Endothelial cell of umbilical vein (primary cell): ENCODE results near the gene TDRD10. TPM values are rescaled to one million over a fixed set of nuclear protein-coding genes. Genes with fewer than 3 reads are reported as not detected.

Experiments
- BruUV-seq: library from RNA; stranded (reverse); fragments of 400-500 nt; replicated peaks from 2 replicates; lab custom pipeline; 2021; lab: Mats Ljungman, UMichigan
- CTCF ChIA-PET: fragments of 300-600, 350-600 bp; sonication (Branson Sonifier 250); formaldehyde crosslinking; loops from one replicate; lab custom pipeline; 2021; ENCODE audit warnings: antibody characterized with exemption, inconsistent platforms; lab: Charles Lee
- POLR2A ChIA-PET: fragments of 300-600, 350-600 bp; sonication (Branson Sonifier 250); formaldehyde crosslinking; loops from one replicate; lab custom pipeline; 2021; ENCODE audit warnings: antibody characterized with exemption, inconsistent platforms; lab: Charles Lee
- DNase-seq: peaks from one replicate; pipeline ENCODE4 v3.0.0-alpha.2; 2011; ENCODE audit warnings: low read depth, low spot score
- FAIRE-seq: peaks from 2 replicates; lab custom pipeline; 2011; peaks lifted over from hg19 to GRCh38; lab: Jason Lieb, UNC
- H2AFZ ChIP-seq: 2 replicates; pipeline ENCODE4 v1.6.0; 2012; ENCODE audit warnings: low read depth, low read length, control low read depth, inconsistent platforms
- H3K27ac ChIP-seq: 2 replicates; pipeline ENCODE4 v1.5.1; 2011; ENCODE audit warnings: low read depth, mild to moderate bottlenecking, control low read depth, low read length, moderate library complexity; ENCODE audit not compliant: insufficient read depth
- H3K27me3 ChIP-seq, 2 experiments: 2 replicates each; pipeline versions ENCODE4 v1.6.0 to v1.6.1; 2011; ENCODE audit warnings: low read length in 2 of 2, mixed read lengths in 1 of 2; ENCODE audit not compliant: control insufficient read depth in 2 of 2, insufficient read depth in 2 of 2
- H3K36me3 ChIP-seq, 2 experiments: 2 replicates in 1 of 2; 3 replicates in 1 of 2; pipeline ENCODE4 v1.5.1; 2011; ENCODE audit warnings: low read length in 2 of 2, mild to moderate bottlenecking in 1 of 2, moderate library complexity in 1 of 2; ENCODE audit not compliant: control insufficient read depth in 2 of 2, insufficient read depth in 2 of 2; ENCODE audit errors: extremely low read depth in 1 of 2
- H3K4me1 ChIP-seq: 3 replicates; pipeline ENCODE4 v1.5.1; 2011; ENCODE audit warnings: mild to moderate bottlenecking, low read length; ENCODE audit not compliant: control insufficient read depth, insufficient read depth; ENCODE audit errors: extremely low read depth
- H3K4me2 ChIP-seq: 2 replicates; pipeline ENCODE4 v1.6.1; 2011; ENCODE audit warnings: low read length, control low read depth, mixed read lengths; ENCODE audit not compliant: insufficient read depth
- H3K4me3 ChIP-seq, 3 experiments: fragments of 200-600 bp in 1 of 3; sonication (generic), shearing (Covaris generic) in 1 of 3; replicated peaks in 1 of 3; 2 replicates each; pipeline ENCODE4 v1.5.1; 2011 to 2016; ENCODE audit warnings: control low read depth in 3 of 3, low read length in 3 of 3, mild to moderate bottlenecking in 2 of 3, inconsistent platforms in 1 of 3, low read depth in 1 of 3, moderate library complexity in 1 of 3; ENCODE audit not compliant: insufficient read depth in 1 of 3
- H3K79me2 ChIP-seq: 2 replicates; pipeline ENCODE4 v1.6.0; 2012; ENCODE audit warnings: low read length, inconsistent platforms; ENCODE audit not compliant: control insufficient read depth, insufficient read depth
- H3K9ac ChIP-seq: replicated peaks from 2 replicates; pipeline ENCODE3; 2011; ENCODE audit warnings: low read length, control low read depth; ENCODE audit not compliant: insufficient read depth; ENCODE audit errors: extremely low read depth
- H3K9me1 ChIP-seq: replicated peaks from 3 replicates; pipeline ENCODE4 v1.6.0; 2011; ENCODE audit warnings: mild to moderate bottlenecking, low read length; ENCODE audit not compliant: control insufficient read depth, insufficient read depth; ENCODE audit errors: extremely low read depth
- H3K9me3 ChIP-seq: replicated peaks from 2 replicates; pipeline ENCODE4 v1.5.1; 2012; ENCODE audit warnings: low read length, inconsistent platforms; ENCODE audit not compliant: control insufficient read depth, insufficient read depth
- H4K20me1 ChIP-seq: replicated peaks from 2 replicates; pipeline ENCODE3; 2011; ENCODE audit warnings: mild to moderate bottlenecking, low read length; ENCODE audit not compliant: control insufficient read depth, insufficient read depth; ENCODE audit errors: extremely low read depth
- CTCF ChIP-seq, 2 donors: IDR thresholded peaks; 1 replicate in 1 of 2; 2 replicates in 1 of 2; pipeline ENCODE4 v1.5.1; 2011; ENCODE audit warnings: low read length in 2 of 2, mild to moderate bottlenecking in 2 of 2, moderate library complexity in 2 of 2, control low read depth in 1 of 2, inconsistent platforms in 1 of 2, low read depth in 1 of 2; ENCODE audit not compliant: insufficient read depth in 1 of 2; ENCODE audit errors: extremely low read depth in 1 of 2
- EZH2 ChIP-seq: IDR thresholded peaks from 2 replicates; pipeline ENCODE4 v1.6.1; 2012; ENCODE audit warnings: borderline replicate concordance, low read depth, mild to moderate bottlenecking, moderate library complexity, low read length, inconsistent platforms; ENCODE audit not compliant: severe bottlenecking
- FOS ChIP-seq: IDR thresholded peaks from 2 replicates; pipeline ENCODE4 v1.6.1; 2011; ENCODE audit warnings: mild to moderate bottlenecking, low read length, moderate library complexity, borderline replicate concordance; ENCODE audit not compliant: insufficient read depth
- JUN ChIP-seq: IDR thresholded peaks from 2 replicates; pipeline ENCODE4 v1.6.1; 2011; ENCODE audit warnings: borderline replicate concordance, low read depth; ENCODE audit not compliant: insufficient read length, insufficient read depth
- MAX ChIP-seq: IDR thresholded peaks from 2 replicates; pipeline ENCODE4 v1.6.1; 2011; ENCODE audit not compliant: insufficient read depth, insufficient read length
- MYC ChIP-seq: IDR thresholded peaks from one replicate; pipeline ENCODE4 v1.6.1; 2011; ENCODE audit warnings: mild to moderate bottlenecking, low read depth, low read length
- POLR2A ChIP-seq: IDR thresholded peaks from 2 replicates; pipeline ENCODE4 v1.6.1; 2012; ENCODE audit warnings: low read depth, mild to moderate bottlenecking, control low read depth, low read length
- POLR2AphosphoS5 ChIP-seq: IDR thresholded peaks from 2 replicates; pipeline ENCODE4 v1.6.1; 2012; ENCODE audit warnings: low read depth, mild to moderate bottlenecking, control low read depth, low read length, moderate library complexity; ENCODE audit not compliant: insufficient read depth
- dilution Hi-C: fragments of 300-500 bp; cut with MboI; formaldehyde crosslinking; loops from one replicate; pipeline ENCODE4 v1.15.0; 2019; ENCODE audit warnings: low sequenced_read_pairs; ENCODE audit not compliant: extremely low pct_ligation_motif_present
- intact Hi-C: fragments of 100-400 bp; cut with micrococcal nuclease; formaldehyde crosslinking; loops from one replicate; pipeline ENCODE4 v1.10.0; 2022
- polyA plus RNA-seq, 4 experiments: library from polyadenylated mRNA; depleted of rRNA in 3 of 4; stranded (reverse) in 3 of 4; unstranded in 1 of 4; fragments of >200 nt; gene quantifications; 2 replicates each; pipeline versions ENCODE4 v1.2.1 to v1.2.3, GENCODE V29; 2011 to 2012; ENCODE audit warnings: missing spikeins in 1 of 4
- total RNA-seq: library from RNA; stranded (reverse); gene quantifications from 2 replicates; pipeline ENCODE4 v1.2.3, GENCODE V29; 2021

Gene TDRD10
- total and polyA plus RNA-seq, 2 donors (not counting 3 experiments of a cell fraction or from before 2014, with no cell fraction given): 6.1 to 9.1 TPM

GRCh38 chr1:154573168-154573510, 71.1 kb downstream of the TDRD10 start:
- dilution Hi-C loops: no loop called here
- no peak for DNase-seq
- intact Hi-C loops: no loop called here
- no peak overlapping the region for H3K9ac ChIP-seq
- H3K4me3 ChIP-seq: no peak overlapping the region
- H3K79me2 ChIP-seq: no peaks in the 10 kb centered on the region
- H2AFZ ChIP-seq: no peak overlapping the region
- no peak for TF ChIP-seq POLR2A
- no peak for TF ChIP-seq EZH2
- TF ChIP-seq MYC: no peak
- TF ChIP-seq POLR2AphosphoS5: no peak
- TF ChIP-seq JUN: no peak
- no peak for TF ChIP-seq MAX
- TF ChIP-seq CTCF (IDR thresholded peaks at IDR 0.05; ENCODE audit: extremely low read depth in 1 of 2, insufficient read depth in 1 of 2, low read depth in 1 of 2, low read length in 2 of 2): no peak
- TF ChIP-seq FOS: no peak
- no peak for FAIRE-seq
- no peak overlapping the region for H3K27ac ChIP-seq
- no peak overlapping the region for H3K4me2 ChIP-seq
- ChIA-PET CTCF (interaction anchor here (0.7 to 1.0 kb wide), 2 partner anchors 14 to 94 kb away, joined by 4 to 5 read pairs; no protein-coding TSS in a partner anchor), POLR2A (no interaction called here)
- H3K9me3 ChIP-seq: no peaks in the 10 kb centered on the region
- BruUV-seq: no TSS peak
- no peaks in the 10 kb centered on the region for H3K4me1 ChIP-seq
- H3K36me3 ChIP-seq: no peaks in the 10 kb centered on the region
- H4K20me1 ChIP-seq: no peaks in the 10 kb centered on the region
- no peaks in the 10 kb centered on the region for H3K9me1 ChIP-seq
- peaks cover 3% of the 10 kb centered on the region in 2 experiments for H3K27me3 ChIP-seq
